H9 (cell line): ENCODE data around the gene MGST2. TPM values are rescaled to one million over a fixed set of nuclear protein-coding genes. Genes with fewer than 3 reads are reported as not detected.

ENCODE experiments used
- DNase-seq: peaks from one replicate; pipeline ENCODE4 v3.0.0-alpha.2; 2017
- H2AFZ ChIP-seq: one replicate; pipeline ENCODE4 v1.6.1; 2013; ENCODE audit warnings: mild to moderate bottlenecking, low read length, control low read depth, moderate library complexity
- H2AK5ac ChIP-seq: 2 replicates; pipeline ENCODE4 v1.6.1; 2013; ENCODE audit warnings: low read length, control low read depth, mixed read lengths; ENCODE audit not compliant: insufficient read length
- H2BK120ac ChIP-seq: one replicate; pipeline ENCODE4 v1.6.1; 2013; ENCODE audit warnings: low read depth, mild to moderate bottlenecking, low read length, control low read depth, inconsistent platforms; ENCODE audit not compliant: poor library complexity, severe bottlenecking
- H2BK12ac ChIP-seq: 2 replicates; pipeline ENCODE4 v1.6.1; 2013; ENCODE audit warnings: low read length, control low read depth, mixed read lengths, low read depth; ENCODE audit not compliant: insufficient read length
- H2BK15ac ChIP-seq: 2 replicates; pipeline ENCODE4 v1.6.1; 2013; ENCODE audit warnings: low read depth, low read length, control low read depth
- H2BK20ac ChIP-seq: one replicate; pipeline ENCODE4 v1.6.1; 2013; ENCODE audit warnings: low read depth, mild to moderate bottlenecking, low read length, control low read depth, inconsistent platforms; ENCODE audit not compliant: poor library complexity, severe bottlenecking
- H2BK5ac ChIP-seq: 2 replicates; pipeline ENCODE4 v1.6.1; 2013; ENCODE audit warnings: low read length, control low read depth, mixed read lengths; ENCODE audit not compliant: insufficient read length
- H3K14ac ChIP-seq: 2 replicates; pipeline ENCODE4 v1.6.1; 2013; ENCODE audit warnings: low read length, control low read depth; ENCODE audit not compliant: insufficient read depth
- H3K18ac ChIP-seq: 2 replicates; pipeline ENCODE4 v1.6.1; 2013; ENCODE audit warnings: low read depth, mild to moderate bottlenecking, mixed read lengths, low read length, control low read depth; ENCODE audit not compliant: insufficient read length
- H3K23ac ChIP-seq: 2 replicates; pipeline ENCODE4 v1.6.1; 2013; ENCODE audit warnings: low read length, control low read depth, mixed read lengths, low read depth; ENCODE audit not compliant: insufficient read length
- H3K23me2 ChIP-seq: 2 replicates; pipeline ENCODE4 v1.6.1; 2013; ENCODE audit warnings: low read depth, mild to moderate bottlenecking, mixed read lengths, low read length, control low read depth; ENCODE audit not compliant: insufficient read length, poor library complexity, severe bottlenecking
- H3K27ac ChIP-seq: 2 replicates; pipeline ENCODE4 v1.5.1; 2013; ENCODE audit warnings: low read length, control low read depth, mixed read lengths, low read depth; ENCODE audit not compliant: insufficient read length
- H3K27me3 ChIP-seq: 2 replicates; pipeline ENCODE4 v1.6.1; 2013; ENCODE audit warnings: low read length, control low read depth, inconsistent platforms; ENCODE audit not compliant: insufficient read depth
- H3K4ac ChIP-seq: 2 replicates; pipeline ENCODE4 v1.6.1; 2013; ENCODE audit warnings: low read depth, mild to moderate bottlenecking, control low read depth, inconsistent platforms, low read length, moderate library complexity
- H3K4me1 ChIP-seq: 2 replicates; pipeline ENCODE4 v1.6.1; 2013; ENCODE audit warnings: low read length, control low read depth, inconsistent platforms; ENCODE audit not compliant: insufficient read depth
- H3K4me2 ChIP-seq: 2 replicates; pipeline ENCODE4 v1.6.1; 2013; ENCODE audit warnings: low read length, control low read depth, mixed read lengths; ENCODE audit not compliant: insufficient read length, insufficient read depth
- H3K56ac ChIP-seq: 2 replicates; pipeline ENCODE4 v1.6.1; 2013; ENCODE audit warnings: low read depth, mild to moderate bottlenecking, mixed read lengths, low read length, control low read depth; ENCODE audit not compliant: insufficient read length
- H3K79me1 ChIP-seq: 2 replicates; pipeline ENCODE4 v1.6.1; 2013; ENCODE audit warnings: low read depth, mild to moderate bottlenecking, moderate library complexity, low read length, control low read depth, inconsistent platforms; ENCODE audit not compliant: insufficient read depth, poor library complexity, severe bottlenecking
- H3K79me2 ChIP-seq: 2 replicates; pipeline ENCODE4 v1.6.1; 2013; ENCODE audit warnings: low read length, control low read depth, inconsistent platforms; ENCODE audit not compliant: insufficient read depth
- H3K9ac ChIP-seq: 2 replicates; pipeline ENCODE4 v1.6.1; 2013; ENCODE audit warnings: low read length, control low read depth, mixed read lengths; ENCODE audit not compliant: insufficient read length; ENCODE audit errors: extremely low read depth
- H3K9me3 ChIP-seq: one replicate; pipeline ENCODE4 v1.6.1; 2013; ENCODE audit warnings: low read depth, low read length, inconsistent platforms; ENCODE audit not compliant: control insufficient read depth
- H3T11ph ChIP-seq: one replicate; pipeline ENCODE4 v1.6.1; 2013; ENCODE audit warnings: mild to moderate bottlenecking, low read length, control low read depth, inconsistent platforms
- H4K20me1 ChIP-seq: one replicate; pipeline ENCODE4 v1.6.1; 2013; ENCODE audit not compliant: control insufficient read depth, insufficient read length, insufficient read depth
- H4K5ac ChIP-seq: 2 replicates; pipeline ENCODE4 v1.6.1; 2013; ENCODE audit warnings: low read depth, mild to moderate bottlenecking, mixed read lengths, low read length, control low read depth; ENCODE audit not compliant: insufficient read length
- H4K8ac ChIP-seq: replicated peaks from 2 replicates; pipeline ENCODE4 v1.6.1; 2013; ENCODE audit warnings: low read length, control low read depth, mixed read lengths, low read depth; ENCODE audit not compliant: insufficient read length
- H4K91ac ChIP-seq: 2 replicates; pipeline ENCODE4 v1.6.1; 2013; ENCODE audit warnings: low read depth, mild to moderate bottlenecking, moderate library complexity, mixed read lengths, low read length, control low read depth; ENCODE audit not compliant: insufficient read length
- H3K27ac Mint-ChIP-seq, 3 experiments: 2 replicates in 2 of 3; 3 replicates in 1 of 3; pipeline ENCODE4 v1.8.0; 2020 to 2021; ENCODE audit warnings: mixed read lengths in 3 of 3, mild to moderate bottlenecking in 1 of 3, moderate library complexity in 1 of 3
- H3K27me3 Mint-ChIP-seq: 2 replicates; pipeline ENCODE4 v1.8.0; 2021; ENCODE audit warnings: low read depth, mild to moderate bottlenecking, moderate library complexity, mixed read lengths
- H3K36me3 Mint-ChIP-seq, 3 experiments: 2 replicates in 2 of 3; 3 replicates in 1 of 3; pipeline ENCODE4 v1.8.0; 2020 to 2021; ENCODE audit warnings: low read depth in 3 of 3, mixed read lengths in 3 of 3; ENCODE audit not compliant: insufficient read depth in 1 of 3
- H3K4me1 Mint-ChIP-seq, 2 experiments: 2 replicates each; pipeline ENCODE4 v1.8.0; 2020; ENCODE audit warnings: mixed read lengths in 2 of 2
- H3K4me3 Mint-ChIP-seq, 2 experiments: 2 replicates in 1 of 2; 3 replicates in 1 of 2; pipeline ENCODE4 v1.8.0; 2020 to 2021; ENCODE audit warnings: mild to moderate bottlenecking in 2 of 2, mixed read lengths in 2 of 2, moderate library complexity in 1 of 2
- H3K9me3 Mint-ChIP-seq, 2 experiments: 2 replicates in 1 of 2; 3 replicates in 1 of 2; pipeline ENCODE4 v1.8.0; 2020; ENCODE audit warnings: mild to moderate bottlenecking in 2 of 2, mixed read lengths in 2 of 2, moderate library complexity in 1 of 2
- WGBS: extraction: QIAGEN DNeasy Blood & Tissue Kit; methylation state at CpG from one replicate; pipeline ENCODE4 v1.1.7; 2013; ENCODE audit warnings: missing lambda C conversion rate, low lambda C conversion rate, mixed read lengths; ENCODE audit not compliant: insufficient read length; ENCODE audit errors: extremely low coverage; 5-methylcytosine and 5-hydroxymethylcytosine counted together
- total RNA-seq: library from RNA; stranded (reverse); gene quantifications from 2 replicates; pipeline ENCODE4 v1.2.1, GENCODE V29; 2021
- TF ChIP-seq, protein P1 (sequence below): fragments of 200-600 bp; sonication (generic); conservative IDR thresholded peaks from 3 replicates; pipeline ENCODE4 v1.8.0; 2021; ENCODE audit warnings: antibody characterized with exemption, mild to moderate bottlenecking

The MGST2 gene
- total RNA-seq, 1 experiment from 2014 or later, result 6.4 TPM

DNA sequence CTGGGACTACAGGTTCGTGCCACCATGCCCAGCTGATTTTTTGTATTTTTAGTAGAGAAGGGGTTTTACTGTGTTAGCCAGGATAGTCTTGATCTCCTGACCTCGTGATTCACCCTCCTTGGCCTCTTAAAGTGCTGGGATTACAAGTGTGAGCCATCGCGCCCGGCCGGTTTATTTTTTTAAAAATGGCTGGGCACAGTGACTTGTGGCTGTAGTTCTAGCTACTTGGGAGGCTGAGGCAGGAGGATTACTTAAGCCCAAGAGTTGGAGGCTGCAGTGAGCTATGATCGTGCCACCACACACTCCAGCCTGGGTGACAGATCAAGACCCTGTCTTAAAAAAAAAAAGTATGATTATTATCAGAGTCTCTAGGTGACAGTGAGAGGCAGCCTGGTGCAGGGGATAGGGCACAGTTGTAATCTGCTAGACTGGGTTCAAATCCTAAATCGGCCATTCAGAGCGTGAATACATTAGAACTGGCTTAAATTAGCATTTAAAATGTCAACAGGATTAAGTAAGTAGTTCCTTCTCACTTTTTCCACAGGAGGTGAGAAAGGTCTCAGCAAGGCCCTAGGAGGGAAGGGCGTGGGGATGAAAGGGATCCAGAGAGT lies 435 bp upstream of the MGST2 start:
- Histone ChIP-seq H2BK20ac (no peak overlapping the region), H2BK12ac (no peak overlapping the region), H4K8ac (no peak overlapping the region), H3K4me1 (peaks cover 3% of the 10 kb centered on the region; the same call in 1 of the 2 replicates), H3K4ac (no peak overlapping the region), H4K91ac (no peak overlapping the region), H4K20me1 (no peaks in the 10 kb centered on the region), H3K14ac (no peak overlapping the region), H3T11ph (no peak overlapping the region), H2BK120ac (no peak overlapping the region), H2BK5ac (no peak overlapping the region), H4K5ac (no peak overlapping the region), H3K56ac (no peak overlapping the region), H3K27me3 (no peaks in the 10 kb centered on the region), H3K9ac (no peak overlapping the region), H3K18ac (no peak overlapping the region), H2AK5ac (no peak overlapping the region), H3K23me2 (peaks cover 8% of the 10 kb centered on the region), H3K27ac (no peak overlapping the region), H3K9me3 (no peaks in the 10 kb centered on the region), H3K79me1 (no peaks in the 10 kb centered on the region), H2AFZ (no peak overlapping the region), H3K23ac (no peak overlapping the region), H3K4me2 (peak overlapping the region; percentile 64), H2BK15ac (no peak overlapping the region), H3K79me2 (no peaks in the 10 kb centered on the region)
- peak overlapping the region; percentile 71 to 88 (median 82); a peak in 5 of 7 replicates for H3K27ac Mint-ChIP-seq
- WGBS, result no CpG with 5 or more reads among the region's 10 CpGs
- peaks cover 5% of the 10 kb centered on the region in 2 experiments; a peak in 3 of 5 replicates for H3K9me3 Mint-ChIP-seq
- no peak for DNase-seq
- H3K36me3 Mint-ChIP-seq, result peaks cover 0 to 6% (median 4%) of the 10 kb centered on the region in 3 experiments; a peak in 4 of 7 replicates
- H3K27me3 Mint-ChIP-seq, result peaks cover 3% of the 10 kb centered on the region
- TF ChIP-seq, protein P1, sequence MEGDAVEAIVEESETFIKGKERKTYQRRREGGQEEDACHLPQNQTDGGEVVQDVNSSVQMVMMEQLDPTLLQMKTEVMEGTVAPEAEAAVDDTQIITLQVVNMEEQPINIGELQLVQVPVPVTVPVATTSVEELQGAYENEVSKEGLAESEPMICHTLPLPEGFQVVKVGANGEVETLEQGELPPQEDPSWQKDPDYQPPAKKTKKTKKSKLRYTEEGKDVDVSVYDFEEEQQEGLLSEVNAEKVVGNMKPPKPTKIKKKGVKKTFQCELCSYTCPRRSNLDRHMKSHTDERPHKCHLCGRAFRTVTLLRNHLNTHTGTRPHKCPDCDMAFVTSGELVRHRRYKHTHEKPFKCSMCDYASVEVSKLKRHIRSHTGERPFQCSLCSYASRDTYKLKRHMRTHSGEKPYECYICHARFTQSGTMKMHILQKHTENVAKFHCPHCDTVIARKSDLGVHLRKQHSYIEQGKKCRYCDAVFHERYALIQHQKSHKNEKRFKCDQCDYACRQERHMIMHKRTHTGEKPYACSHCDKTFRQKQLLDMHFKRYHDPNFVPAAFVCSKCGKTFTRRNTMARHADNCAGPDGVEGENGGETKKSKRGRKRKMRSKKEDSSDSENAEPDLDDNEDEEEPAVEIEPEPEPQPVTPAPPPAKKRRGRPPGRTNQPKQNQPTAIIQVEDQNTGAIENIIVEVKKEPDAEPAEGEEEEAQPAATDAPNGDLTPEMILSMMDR, result no peak
- peaks cover 41 to 46% of the 10 kb centered on the region in 2 experiments for H3K4me1 Mint-ChIP-seq
- peak overlapping the region; percentile 69 to 81 for H3K4me3 Mint-ChIP-seq
